GM21717 (cell line): Measurements from ENCODE around the gene TTC7B.

Experiments
- ATAC-seq: cut with Tn5 transposase; IDR thresholded peaks from one replicate; pipeline ENCODE4 v1.9.1; 2021; ENCODE audit warnings: mild to moderate bottlenecking, moderate library complexity; ENCODE audit not compliant: unreplicated experiment

The TTC7B gene

DNA sequence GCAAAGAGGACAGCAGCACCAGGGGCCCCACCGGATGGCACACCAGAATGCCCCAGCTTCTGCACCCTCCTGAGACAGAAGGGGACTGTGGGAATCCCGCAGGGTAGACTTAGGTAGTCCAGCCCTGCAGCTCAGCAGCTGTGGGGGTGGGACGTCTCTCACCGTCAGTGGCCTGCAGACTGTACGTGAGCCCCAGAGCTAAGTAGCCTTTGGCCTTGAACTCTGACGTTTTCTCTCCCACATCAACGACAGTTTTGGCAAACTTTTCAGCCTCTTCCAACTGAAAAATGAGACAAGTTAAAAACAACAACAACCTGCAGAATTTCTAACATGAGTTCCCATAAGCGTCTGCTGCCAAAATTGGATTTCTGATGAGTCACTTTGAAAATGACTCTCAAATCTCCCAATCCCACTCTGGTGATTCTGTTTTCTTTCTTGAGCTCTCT, 161.4 kb downstream of the TTC7B start:
- ATAC-seq: no peak

DNA sequence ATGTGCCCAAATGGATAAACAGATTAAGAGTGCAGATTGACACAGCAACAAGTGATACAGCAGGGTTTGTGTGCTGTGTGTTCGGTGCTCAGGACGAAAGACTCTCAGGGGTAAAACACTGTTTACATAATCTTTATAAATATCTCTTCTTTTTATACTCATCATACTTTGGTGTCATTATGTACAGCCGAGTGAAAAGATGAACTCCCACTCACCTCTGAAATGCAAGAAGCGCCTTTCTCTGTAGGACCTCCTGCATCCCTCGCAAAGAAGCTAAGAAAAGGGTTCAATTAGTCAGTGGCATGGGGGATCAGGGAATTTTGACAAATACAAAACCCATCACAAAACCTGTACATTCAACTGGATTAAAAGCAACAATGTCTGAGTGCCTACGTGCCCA, 163.6 kb downstream of the TTC7B start:
- ATAC-seq: no peak

DNA sequence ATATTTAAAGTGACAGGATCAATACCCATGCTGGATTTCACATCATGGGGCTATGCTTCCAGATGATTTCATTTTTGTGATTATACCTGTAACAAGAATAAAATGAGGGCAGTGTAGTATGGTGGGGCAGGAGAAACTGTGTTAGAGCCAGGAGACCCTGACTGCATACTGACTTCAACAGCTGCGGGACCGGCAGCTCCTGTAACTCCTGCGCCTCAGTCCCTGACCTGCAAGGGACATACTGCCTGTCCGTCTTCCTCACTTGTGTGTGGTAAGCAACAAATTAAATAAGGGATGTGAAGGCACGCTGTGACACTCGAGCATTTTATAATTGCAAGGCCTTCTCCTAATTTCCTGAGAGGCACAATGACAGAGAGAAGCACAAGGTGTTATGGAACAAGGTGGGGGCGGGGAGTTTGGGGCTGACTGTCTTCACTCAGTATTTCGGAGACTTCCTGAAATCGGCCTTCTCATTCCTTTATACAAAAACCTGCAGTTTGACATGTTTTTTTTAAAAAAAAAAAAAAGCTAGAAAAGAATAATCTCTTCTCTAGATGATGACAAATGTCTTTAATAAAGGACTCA, 164.2 kb downstream of the TTC7B start:
- no peak for ATAC-seq

DNA sequence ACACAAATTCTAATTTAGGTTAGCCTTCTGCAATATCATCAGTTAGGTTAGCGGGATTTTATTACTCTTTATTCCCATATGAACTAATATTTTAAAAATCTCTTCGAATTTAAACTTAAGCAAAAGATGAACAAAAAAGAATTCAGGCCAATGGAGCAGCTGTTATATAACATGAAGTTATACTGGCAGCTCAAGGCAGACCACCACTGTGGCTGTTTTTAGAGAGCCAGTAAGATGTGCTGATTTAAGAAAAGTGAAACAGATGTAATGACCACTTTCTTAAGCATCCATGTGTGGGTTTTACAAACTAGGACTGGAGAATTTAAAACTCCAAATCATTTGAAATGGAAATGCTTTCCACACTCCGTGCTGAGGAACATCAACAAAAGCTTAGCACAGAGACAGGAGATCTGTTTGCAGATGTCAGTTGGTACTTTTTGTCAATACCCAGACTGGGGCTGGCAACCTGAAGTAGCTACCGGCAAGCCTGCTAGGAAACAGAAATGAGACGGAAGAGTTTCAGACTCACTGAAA, 164.9 kb downstream of the TTC7B start:
- no peak for ATAC-seq

DNA sequence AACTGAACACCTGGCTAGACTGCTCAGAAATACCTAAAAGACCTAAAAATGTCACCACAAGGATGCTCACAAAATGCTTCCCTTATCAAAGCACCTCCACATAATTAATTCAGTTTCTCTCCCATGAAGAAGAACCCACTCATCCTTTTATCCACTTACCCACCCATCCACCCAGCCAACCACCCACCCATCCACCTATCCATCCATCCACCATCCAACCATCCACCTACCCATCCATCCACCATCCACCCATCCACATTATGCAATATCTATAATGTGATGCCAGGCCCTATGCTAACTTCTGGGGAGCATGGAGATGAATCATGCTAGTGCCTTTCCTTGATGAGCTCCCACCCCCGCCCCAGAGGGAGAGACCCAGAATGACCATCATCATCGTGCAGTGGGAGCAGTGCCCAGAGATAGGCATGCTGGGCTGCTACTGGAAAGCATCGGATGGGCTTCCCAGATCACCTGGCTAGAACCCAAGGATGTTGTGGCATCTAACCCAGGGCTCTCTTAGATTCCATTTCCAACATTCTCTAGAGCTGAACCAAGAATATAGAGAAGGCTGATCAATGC, 166.6 kb downstream of the TTC7B start:
- ATAC-seq: no peak

DNA sequence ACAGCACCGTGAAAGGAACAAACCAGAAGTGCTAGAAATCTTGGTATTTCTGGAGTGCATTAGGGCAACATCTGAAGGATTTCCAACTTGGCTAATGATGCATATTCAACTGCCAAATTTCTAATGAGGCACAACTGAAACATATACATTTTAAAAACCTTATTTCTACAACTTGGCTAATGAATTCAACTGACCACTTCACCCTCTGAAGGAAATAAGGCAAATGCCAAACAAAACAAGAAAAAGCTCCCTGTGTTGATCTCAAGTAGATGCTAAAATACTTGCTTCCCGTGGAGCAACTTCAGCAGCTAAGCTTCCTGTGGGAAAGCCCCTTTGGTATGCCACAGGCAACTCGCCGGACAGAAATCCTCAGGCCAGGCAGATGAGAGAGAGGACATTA, 167.1 kb downstream of the TTC7B start:
- ATAC-seq: no peak

DNA sequence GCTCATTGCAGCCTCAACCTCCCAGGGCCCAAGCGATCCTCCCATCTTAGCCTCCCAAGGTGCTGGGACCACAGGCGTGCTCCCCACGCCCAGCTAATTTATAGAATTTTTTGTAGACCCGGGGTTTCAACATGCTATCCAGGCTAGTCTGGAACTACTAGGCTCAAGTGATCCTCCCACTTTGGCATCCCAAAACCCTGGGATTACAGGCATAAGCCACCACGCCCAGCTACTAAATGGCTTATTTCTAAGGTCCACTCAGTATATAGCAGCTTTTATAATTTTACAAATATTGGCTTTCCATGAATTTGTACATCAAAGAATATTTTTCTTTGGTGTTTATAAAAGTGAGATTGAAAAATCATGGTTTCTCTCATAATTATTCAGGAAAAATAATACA, 167.8 kb downstream of the TTC7B start:
- ATAC-seq: no peak

DNA sequence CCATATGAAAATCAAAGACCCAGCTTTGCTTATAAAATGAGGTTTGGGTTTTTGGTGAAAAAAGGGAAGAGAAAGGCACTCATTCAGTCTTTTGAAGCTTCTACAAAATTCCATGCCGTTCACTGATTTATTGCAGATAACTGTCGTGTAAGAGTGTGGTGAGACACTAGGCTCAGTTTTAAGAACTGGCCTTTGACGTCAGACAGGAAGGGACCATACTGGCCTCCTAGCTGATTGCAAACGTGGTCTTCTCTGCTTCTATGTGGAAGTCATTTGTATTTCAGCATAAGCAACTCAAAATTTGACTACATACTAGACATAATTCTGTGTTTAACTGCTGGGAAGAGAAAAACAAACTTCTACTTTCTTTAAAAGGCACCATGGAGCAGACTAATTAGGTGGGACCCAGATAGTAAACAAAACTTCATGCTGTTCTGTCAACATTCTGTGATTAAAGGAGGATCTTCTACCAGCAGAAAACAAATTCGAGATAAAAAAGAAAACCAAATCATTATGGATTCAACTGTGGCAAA, 168.7 kb downstream of the TTC7B start:
- ATAC-seq: no peak

DNA sequence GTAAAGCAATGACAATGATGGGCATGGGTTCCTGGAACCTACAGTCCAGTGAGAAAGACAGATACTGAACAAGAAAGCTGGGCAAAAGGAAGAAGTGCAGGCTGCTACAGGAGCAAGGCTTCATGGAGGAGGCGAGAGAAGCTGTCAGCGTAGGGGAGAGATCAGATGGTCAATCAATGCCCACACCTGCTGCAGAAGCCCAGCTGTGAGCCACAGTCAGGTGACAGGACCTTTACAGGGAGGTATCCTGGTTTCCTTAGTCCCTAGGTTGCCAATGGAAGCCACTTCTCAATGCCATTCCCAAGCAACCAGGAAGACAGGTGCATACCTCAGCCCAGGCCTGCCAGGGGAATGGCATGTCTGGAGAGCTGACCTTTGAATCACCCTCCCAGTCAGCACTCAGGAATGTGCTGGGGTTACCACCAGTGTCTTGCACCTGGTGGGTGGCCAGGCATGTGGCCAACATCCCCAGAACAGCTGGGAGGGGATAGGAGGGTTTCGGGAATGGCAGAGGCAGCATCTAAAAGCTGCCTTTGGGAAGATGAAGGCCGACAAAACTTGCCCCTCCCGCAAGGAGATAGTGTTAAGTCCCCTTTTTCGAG, 170.3 kb downstream of the TTC7B start:
- ATAC-seq: no peak

DNA sequence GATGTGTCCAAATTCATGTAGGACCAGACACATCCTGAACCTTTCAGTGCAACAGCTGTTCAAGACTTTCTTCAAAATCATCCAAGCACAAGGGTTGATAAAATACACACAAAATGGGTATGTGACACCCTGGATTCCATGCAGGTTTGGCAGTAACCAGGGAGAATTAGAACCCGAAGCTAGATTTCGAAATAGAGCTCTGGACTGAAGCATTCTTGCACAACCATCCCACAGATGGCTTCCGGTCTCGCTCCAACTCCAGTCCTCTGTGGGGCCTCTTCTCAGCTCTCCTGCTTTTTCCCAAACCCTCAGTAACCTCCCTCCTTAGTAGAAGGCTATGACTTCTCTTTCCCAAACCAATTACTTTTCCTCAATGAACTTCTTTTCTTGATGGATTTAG, 171.3 kb downstream of the TTC7B start:
- no peak for ATAC-seq

DNA sequence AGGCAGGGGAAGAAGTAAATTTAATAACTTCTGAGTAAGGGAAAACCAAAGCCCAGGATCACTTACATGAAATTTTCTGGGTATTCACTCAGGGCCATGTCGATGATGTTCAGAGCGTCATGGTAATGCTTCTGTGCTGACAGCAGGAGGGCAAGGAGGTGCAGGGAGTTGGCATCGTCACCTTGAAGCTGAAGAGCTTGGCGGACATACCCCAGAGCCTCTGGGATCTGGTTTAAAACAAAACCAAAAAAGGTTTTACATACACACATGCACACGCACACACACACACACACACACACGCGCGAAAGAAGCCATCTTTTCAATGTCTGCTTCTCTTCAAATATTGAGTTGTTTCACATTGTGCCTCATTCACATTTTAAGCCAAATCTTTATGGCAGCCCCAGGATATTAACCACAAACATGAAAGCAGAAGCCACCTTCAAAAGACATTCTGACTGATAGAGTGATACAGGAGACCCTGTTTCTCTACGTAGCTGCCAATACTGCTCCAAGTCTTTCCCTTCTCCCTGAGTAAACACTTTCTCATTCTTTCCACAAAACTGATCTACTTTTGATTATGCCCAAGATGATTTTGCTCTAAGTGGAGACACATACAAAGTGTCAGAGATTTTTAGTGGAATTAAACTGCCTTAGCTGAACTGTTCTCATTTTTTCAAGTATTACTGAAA, 172.1 kb downstream of the TTC7B start:
- ATAC-seq: no peak

DNA sequence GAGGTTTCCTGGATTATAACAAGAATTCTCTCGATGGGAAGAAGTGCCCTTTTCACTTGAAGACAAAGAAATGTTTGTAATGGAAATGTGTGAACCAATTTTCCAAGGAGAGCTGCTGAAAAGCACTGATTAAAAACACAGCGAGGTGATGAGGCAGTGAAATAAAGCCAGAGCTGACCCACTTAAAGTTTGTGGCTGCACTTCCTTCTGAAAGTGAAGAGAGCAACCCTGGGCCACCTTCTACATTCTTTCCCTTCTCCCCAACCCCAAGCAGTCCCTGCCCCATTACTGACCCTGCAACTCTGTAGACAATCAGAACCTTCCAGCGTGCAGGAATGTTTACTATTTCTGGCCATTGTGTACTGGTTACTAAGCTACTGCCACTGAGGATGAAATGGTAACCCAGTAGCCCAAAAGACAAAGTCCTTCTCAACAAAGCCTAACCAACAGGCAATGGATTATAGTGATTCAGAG, 173.9 kb downstream of the TTC7B start:
- no peak for ATAC-seq

DNA sequence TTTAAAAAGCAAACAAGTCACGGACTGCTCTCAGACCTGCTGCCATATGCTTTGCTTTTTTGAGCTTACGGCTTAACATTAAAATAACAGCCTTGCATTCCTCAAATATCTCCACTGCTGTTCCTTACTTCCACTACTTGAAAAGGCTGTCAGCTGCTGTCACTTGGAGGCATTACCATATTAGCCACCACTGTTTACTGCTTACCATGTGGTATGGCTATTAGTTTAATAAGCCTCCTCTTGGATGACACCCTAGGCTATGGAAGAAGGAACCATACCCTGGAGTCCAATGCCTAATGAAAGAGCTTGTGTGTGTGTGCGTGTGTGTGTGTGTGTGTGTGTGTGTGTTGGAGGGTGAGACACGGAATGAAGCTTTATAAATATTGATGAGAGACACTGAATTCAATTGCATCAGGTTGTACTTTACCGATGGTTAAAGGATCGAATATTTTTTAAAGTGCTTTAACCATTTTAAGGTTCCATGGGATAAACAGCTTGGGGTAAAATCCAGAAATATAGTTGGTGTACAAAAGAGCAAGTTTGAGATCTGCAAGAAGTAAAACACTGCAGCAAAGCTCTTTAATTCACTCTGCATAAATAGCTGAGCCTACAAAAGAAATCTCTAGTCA, 174.5 kb downstream of the TTC7B start:
- no peak for ATAC-seq

DNA sequence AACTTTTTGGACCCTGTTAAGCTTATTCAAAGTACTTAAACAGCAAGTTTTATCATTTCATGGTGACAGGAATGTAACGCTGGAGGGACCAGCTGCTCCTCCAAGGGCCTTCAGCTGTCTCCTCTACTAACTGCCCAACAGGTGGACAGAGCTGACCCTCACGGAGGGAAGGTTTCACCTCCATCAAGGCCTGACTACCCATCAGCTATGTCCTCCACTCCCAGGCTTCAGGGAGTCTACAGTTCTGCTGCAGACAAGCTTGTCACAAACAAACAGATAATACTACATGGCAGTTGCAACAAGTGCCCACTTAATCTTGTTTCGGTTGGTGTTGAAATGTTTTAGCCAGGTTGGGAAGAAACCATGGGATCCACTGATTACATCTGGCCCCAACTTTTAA, 175.1 kb downstream of the TTC7B start:
- no peak for ATAC-seq

DNA sequence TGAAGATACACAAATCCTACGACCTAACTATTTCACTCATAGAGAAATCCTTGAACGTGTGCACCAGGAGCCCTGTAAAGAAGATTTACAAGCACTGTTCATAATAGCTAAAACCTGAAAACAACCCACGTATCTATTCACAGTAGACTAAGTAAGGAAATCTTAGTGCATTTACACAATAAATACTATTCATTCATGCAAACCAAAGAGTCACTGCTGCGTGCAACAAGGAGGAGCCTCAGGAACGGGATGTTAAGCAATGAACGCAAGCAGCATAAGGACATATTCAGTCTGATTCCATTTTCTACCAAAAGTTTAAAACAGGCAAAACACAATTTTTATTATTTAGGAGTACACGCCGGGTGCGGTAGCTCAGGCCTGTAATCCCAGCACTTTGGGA, 176.6 kb downstream of the TTC7B start:
- ATAC-seq: no peak

DNA sequence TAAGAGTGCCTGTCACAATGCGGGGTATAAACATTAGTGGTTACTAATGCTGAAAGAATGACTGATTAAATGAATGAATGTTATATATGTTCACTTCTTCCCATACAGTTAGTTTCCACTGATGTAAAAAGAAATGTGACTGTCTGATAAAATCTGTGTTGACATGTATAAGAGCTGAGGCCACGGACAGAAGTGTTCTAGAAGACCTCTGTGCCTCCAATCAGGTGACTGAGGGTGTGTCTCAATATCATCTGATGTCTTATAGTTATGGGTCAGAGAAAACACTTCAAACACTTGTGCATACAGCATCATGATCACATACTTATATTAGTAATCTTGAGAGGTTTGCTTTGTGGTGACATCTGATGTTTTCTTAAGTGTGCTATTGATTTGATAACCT, 183.4 kb downstream of the TTC7B start:
- ATAC-seq: no peak

DNA sequence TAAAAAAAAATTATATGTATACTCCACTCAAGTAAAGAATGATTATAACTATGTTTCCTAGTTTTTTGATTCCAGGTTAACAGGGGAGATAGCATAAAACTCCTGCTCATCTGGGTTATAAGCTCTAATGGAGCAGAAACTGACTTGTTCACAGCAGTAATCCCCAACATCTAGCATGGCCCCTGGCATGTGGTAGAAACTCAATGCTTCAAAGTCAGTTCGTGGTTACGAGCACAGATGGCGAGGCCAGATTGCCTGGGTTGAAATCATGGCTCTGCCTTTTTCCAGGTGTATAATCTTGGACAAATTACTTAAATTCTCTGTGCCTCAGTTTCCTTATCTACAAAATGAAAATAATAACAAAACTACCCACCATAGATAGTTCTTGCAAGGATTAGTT, 183.8 kb downstream of the TTC7B start:
- no peak for ATAC-seq

DNA sequence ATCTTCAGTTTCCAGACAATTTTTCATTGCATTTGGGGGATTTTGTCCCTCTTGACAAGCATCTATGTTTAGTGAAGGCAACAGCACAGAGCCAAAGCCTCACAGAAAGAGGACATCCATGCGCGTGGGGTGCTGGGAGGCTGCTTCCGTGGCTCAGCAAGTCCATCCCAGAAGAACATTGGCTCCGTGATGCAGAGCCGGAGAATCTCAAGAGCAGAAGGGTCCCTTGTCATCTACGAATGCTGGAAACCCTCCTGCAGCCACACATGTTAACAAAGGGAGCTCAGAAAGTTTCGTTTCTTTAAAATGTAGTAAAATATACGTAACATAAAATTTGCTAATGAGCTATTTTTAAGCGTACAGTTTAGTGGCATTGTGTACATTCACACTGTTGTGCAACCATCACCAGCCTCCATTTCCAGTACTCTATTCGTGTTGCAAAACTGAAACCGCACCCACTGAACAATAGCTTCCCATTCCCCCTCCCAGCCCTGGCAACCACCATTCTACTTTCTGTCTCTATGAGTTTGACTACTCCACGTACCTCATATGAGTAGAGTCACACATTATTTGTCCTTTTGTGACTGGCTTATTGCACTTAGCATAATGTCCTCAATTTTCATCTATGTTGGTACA, 185.9 kb downstream of the TTC7B start:
- no peak for ATAC-seq

DNA sequence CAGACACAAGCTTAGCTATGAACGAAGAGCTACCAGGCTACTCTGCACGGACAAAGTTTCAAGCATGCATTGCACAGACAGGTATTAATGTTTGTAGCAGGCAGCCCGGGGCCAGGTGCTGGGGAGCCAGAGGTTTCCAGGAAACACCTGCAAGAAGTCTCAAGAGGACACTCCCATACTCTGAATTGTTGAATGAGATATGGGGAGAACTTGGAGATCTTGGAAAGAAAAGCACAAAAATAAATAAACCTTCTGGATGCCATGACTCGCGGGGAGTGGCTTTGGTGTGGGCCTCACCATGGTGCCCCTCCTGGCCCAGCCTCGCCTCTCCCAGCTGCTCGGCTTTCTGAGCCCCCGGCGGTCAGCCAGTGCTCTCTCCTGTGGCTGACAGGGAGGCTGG, 186.8 kb downstream of the TTC7B start:
- no peak for ATAC-seq

DNA sequence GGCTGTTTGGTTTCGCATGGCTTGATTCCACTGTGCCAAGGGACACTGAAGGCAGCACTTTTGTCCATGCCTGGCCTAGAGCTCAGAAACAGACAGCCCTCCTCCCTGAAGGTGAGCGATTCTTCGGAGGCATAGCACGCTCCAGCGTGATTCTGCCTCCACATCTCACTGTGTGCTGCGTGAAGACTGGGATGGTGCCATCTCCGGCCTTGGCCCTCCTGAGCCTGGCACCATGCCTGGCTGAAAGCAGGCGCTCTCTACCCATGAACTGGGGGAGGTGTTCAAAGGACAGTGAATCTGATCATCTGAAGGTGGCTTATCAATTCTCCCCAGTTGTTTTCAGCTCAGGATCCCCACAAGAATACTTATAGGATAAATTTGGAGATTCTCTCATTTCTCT, 187.4 kb downstream of the TTC7B start:
- ATAC-seq: no peak

DNA sequence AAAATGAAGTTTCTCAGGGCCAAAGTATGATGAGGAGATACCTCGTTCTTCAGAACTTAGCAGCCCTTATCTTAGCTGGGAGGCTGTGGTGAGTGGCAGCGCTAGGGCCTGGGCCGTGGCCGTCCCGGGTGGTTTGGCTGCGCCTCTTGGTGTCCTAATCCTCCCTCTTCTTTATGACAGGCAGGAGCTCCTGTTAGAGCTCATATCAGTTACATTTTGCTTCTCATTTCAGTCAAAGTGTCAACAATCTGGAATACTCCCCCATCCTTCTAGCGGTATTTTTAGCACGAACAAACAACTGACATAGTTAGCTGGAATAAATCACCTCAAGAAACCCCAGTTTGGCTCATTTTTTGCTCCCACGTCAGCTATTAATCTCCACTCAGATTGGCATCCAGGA, 188.8 kb downstream of the TTC7B start:
- no peak for ATAC-seq
